DMS 273 (cell line): ENCODE data around the gene GPR141.

Experiments used
- DNase-seq: peaks from one replicate; lab custom pipeline; 2025; ENCODE audit not compliant: unreplicated experiment; lab: John Stamatoyannopoulos, UW

Gene GPR141

GRCh38 chr7:37730501-37730900 is 46.9 kb downstream of the GPR141 start:
- DNase-seq, result no peak

- peak; percentile 68 for DNase-seq
Measured at GRCh38 chr7:37732253-37732652, 48.7 kb downstream of the GPR141 start.

- DNase-seq, result no peak
Measured at GRCh38 chr7:37732888-37733287, 49.3 kb downstream of the GPR141 start.

- no peak for DNase-seq
Measured at GRCh38 chr7:37735196-37735595, 51.6 kb downstream of the GPR141 start.

- DNase-seq, result peak; percentile 41
Measured at GRCh38 chr7:37738321-37738720, 54.8 kb downstream of the GPR141 start.

- DNase-seq, result no peak
Measured at GRCh38 chr7:37740398-37740797, 56.8 kb downstream of the GPR141 start.

GRCh38 chr7:37741776-37742175 is 58.2 kb downstream of the GPR141 start:
- DNase-seq, result no peak

- no peak for DNase-seq
Measured at GRCh38 chr7:37751096-37751495, 67.5 kb downstream of the GPR141 start.

- DNase-seq, result no peak
Measured at GRCh38 chr7:37753398-37754050, 70.0 kb downstream of the GPR141 start.

GRCh38 chr7:37756797-37757551 is 73.4 kb downstream of the GPR141 start:
- peak; percentile 22 for DNase-seq

- DNase-seq, result no peak
Measured at GRCh38 chr7:37757563-37757962, 74.0 kb downstream of the GPR141 start.

GRCh38 chr7:37758501-37759045 is 75.0 kb downstream of the GPR141 start:
- peak; percentile 92 for DNase-seq

- DNase-seq, result peak; percentile 100
Measured at GRCh38 chr7:37759526-37759925, 76.0 kb downstream of the GPR141 start.

GRCh38 chr7:37765421-37765829 is 81.9 kb downstream of the GPR141 start:
- DNase-seq, result no peak

- no peak for DNase-seq
Measured at GRCh38 chr7:37765872-37766525, 82.4 kb downstream of the GPR141 start.

GRCh38 chr7:37768611-37769010 is 85.0 kb downstream of the GPR141 start:
- DNase-seq, result no peak

- DNase-seq, result no peak
Measured at GRCh38 chr7:37769291-37769690, 85.7 kb downstream of the GPR141 start.

GRCh38 chr7:37769726-37770125 is 86.2 kb downstream of the GPR141 start:
- no peak for DNase-seq

- no peak for DNase-seq
Measured at GRCh38 chr7:37770838-37771237, 87.3 kb downstream of the GPR141 start.

GRCh38 chr7:37771342-37771741 is 87.8 kb downstream of the GPR141 start:
- DNase-seq, result no peak

- no peak for DNase-seq
Measured at GRCh38 chr7:37771801-37772200, 88.2 kb downstream of the GPR141 start.

GRCh38 chr7:37775921-37776320 is 92.4 kb downstream of the GPR141 start:
- DNase-seq, result no peak
